Immature natural killer cell (primary cell): ENCODE results near the gene IL17RC. TPM values are rescaled to one million over a fixed set of nuclear protein-coding genes. Genes with fewer than 3 reads are reported as not detected.

Experiments used
- DNase-seq, 3 donors: peaks; one replicate each; pipeline ENCODE4 v3.0.0; 2022; ENCODE audit warnings: mixed read lengths in 1 of 3
- H3K27ac Mint-ChIP-seq, 6 donors: one replicate each; pipeline ENCODE4 v1.8.0; 2020; ENCODE audit warnings: mixed read lengths in 6 of 6, mild to moderate bottlenecking in 5 of 6, inconsistent platforms in 4 of 6, moderate library complexity in 3 of 6
- H3K27me3 Mint-ChIP-seq, 3 donors: one replicate each; pipeline ENCODE4 v1.8.0; 2020 to 2021; ENCODE audit warnings: low read depth in 3 of 3, mild to moderate bottlenecking in 3 of 3, mixed read lengths in 3 of 3, moderate library complexity in 3 of 3, inconsistent platforms in 1 of 3
- H3K36me3 Mint-ChIP-seq, 3 donors: one replicate each; pipeline ENCODE4 v1.8.0; 2020; ENCODE audit warnings: mixed read lengths in 3 of 3, inconsistent platforms in 2 of 3, mild to moderate bottlenecking in 2 of 3
- H3K4me1 Mint-ChIP-seq, 2 donors: one replicate each; pipeline ENCODE4 v1.8.0; 2020; ENCODE audit warnings: inconsistent platforms in 2 of 2, mild to moderate bottlenecking in 2 of 2, mixed read lengths in 2 of 2, moderate library complexity in 1 of 2
- H3K4me3 Mint-ChIP-seq, 5 donors: one replicate each; pipeline ENCODE4 v1.8.0; 2020; ENCODE audit warnings: mild to moderate bottlenecking in 5 of 5, mixed read lengths in 5 of 5, inconsistent platforms in 3 of 5, moderate library complexity in 3 of 5
- H3K9me3 Mint-ChIP-seq, 6 donors: one replicate each; pipeline ENCODE4 v1.8.0; 2020; ENCODE audit warnings: mild to moderate bottlenecking in 6 of 6, mixed read lengths in 6 of 6, inconsistent platforms in 4 of 6, moderate library complexity in 3 of 6
- polyA plus RNA-seq, 3 donors: library from polyadenylated mRNA; unstranded; fragments of 300-500 nt; fragmentation: Illumina TruSeq; gene quantifications; one replicate each; pipeline ENCODE4 v1.2.3, GENCODE V29; 2021

The IL17RC gene
- polyA plus RNA-seq, 3 donors from 2014 or later: 1.7 to 16.5 (median 12.6) TPM

DNA sequence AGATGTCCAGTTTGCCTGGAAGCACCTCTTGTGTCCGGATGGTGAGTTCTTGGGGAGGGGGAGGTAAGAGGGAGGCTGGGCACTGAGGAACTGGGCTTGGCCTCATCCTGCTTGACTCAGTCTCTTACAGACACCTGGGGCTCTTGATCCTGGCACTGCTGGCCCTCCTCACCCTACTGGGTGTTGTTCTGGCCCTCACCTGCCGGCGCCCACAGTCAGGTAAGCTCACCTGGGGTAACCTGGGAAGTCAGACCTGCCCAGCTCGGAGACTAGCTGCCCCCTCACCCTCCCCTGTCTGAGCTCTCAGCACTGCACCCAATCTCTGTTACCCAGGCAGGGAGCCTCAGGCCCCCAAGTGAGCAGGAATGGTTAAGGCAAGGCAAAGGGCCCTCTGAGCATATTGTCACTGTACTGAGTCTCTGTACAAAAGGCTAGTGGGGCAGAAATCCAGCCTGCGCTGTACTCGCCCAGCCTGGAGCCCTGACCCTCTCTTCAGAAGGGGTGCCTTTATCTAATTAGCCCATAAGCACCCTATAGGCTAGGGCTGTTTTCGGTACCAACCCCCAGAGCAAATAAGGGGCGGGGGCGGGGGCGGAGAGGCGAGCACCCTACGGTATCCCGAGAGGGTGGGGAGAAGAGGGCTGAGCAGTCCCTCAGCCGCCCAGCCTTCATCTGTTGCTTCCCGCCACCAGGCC is 2.2 kb upstream of the IL17RC start:
- Mint-ChIP-seq H3K4me1 (peaks cover 10 to 16% of the 10 kb centered on the region in 2 donors), H3K9me3 (no peaks in the 10 kb centered on the region), H3K4me3 (peak overlapping the region; percentile 46 to 75 (median 69)), H3K36me3 (no peaks in the 10 kb centered on the region), H3K27ac (no peak overlapping the region), H3K27me3 (peaks cover 0 to 4% (median 0%) of the 10 kb centered on the region in 3 donors)
- DNase-seq: no peak

DNA sequence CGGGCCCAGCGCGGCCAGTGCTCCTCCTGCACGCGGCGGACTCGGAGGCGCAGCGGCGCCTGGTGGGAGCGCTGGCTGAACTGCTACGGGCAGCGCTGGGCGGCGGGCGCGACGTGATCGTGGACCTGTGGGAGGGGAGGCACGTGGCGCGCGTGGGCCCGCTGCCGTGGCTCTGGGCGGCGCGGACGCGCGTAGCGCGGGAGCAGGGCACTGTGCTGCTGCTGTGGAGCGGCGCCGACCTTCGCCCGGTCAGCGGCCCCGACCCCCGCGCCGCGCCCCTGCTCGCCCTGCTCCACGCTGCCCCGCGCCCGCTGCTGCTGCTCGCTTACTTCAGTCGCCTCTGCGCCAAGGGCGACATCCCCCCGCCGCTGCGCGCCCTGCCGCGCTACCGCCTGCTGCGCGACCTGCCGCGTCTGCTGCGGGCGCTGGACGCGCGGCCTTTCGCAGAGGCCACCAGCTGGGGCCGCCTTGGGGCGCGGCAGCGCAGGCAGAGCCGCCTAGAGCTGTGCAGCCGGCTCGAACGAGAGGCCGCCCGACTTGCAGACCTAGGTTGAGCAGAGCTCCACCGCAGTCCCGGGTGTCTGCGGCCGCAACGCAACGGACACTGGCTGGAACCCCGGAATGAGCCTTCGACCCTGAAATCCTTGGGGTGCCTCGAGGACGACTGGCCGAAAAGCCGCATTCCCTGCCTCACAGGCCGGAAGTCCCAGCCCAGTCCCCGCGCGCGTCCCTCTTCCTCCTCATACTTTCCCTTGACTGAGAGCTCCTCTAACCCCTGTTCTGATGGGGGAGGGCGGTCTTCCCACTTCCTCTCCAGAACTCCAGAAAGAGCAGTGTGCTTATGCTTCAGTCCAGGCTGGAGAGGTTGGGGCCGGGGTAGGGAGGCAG is 1.4 kb upstream of the IL17RC start:
- peaks cover 10 to 16% of the 10 kb centered on the region in 2 donors for H3K4me1 Mint-ChIP-seq
- H3K4me3 Mint-ChIP-seq: peak overlapping the region; percentile 72 to 81 (median 79)
- no peak overlapping the region for H3K27ac Mint-ChIP-seq
- H3K9me3 Mint-ChIP-seq: no peaks in the 10 kb centered on the region
- H3K36me3 Mint-ChIP-seq: no peaks in the 10 kb centered on the region
- DNase-seq: peak; percentile 42 to 50 (median 44)
- H3K27me3 Mint-ChIP-seq: peaks cover 0 to 5% (median 2%) of the 10 kb centered on the region in 3 donors

DNA sequence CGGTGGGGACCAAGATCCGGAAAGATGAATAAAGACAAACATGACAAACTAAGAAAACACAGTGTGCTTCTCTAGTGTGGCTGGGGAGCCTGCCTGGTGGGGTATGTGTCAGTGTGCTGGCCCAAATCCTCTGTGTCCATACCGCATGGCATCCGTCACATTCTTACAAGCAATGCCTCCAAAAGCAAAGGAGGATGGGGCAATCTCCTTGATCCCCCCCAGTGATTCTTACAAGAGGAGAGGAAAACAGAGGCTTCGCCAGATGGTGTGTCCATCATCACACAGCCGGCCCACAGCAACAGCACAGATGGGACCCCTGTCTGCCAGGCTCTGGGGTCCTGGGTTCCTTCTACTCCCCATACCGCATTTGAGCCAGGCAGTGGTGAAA is 558 bp upstream of the IL17RC start:
- Mint-ChIP-seq H3K4me3 (peak overlapping the region; percentile 64 to 81 (median 75)), H3K4me1 (peaks cover 10 to 16% of the 10 kb centered on the region in 2 donors), H3K27me3 (peaks cover 0 to 6% (median 6%) of the 10 kb centered on the region in 3 donors), H3K27ac (peak overlapping the region in 1 of 6 donors; percentile 12), H3K36me3 (no peaks in the 10 kb centered on the region), H3K9me3 (no peaks in the 10 kb centered on the region)
- DNase-seq: no peak

DNA sequence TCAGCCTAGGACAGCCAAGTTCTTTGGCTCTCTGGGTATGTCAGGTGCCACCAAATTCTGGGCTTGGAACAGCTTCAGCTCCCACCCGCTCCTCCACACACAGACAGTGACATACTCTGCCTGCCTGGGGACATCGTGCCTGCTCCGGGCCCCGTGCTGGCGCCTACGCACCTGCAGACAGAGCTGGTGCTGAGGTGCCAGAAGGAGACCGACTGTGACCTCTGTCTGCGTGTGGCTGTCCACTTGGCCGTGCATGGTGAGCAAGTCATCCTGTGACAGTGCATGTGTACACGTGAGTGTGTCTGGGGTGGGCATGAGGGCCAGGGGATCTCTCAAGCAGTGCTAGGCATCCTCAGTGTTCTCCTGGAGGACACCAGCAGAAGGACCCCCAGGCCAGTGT is 922 bp downstream of the IL17RC start:
- Mint-ChIP-seq H3K9me3 (no peaks in the 10 kb centered on the region), H3K27ac (no peak overlapping the region), H3K4me3 (peak overlapping the region in 1 of 5 donors; percentile 3), H3K36me3 (no peaks in the 10 kb centered on the region), H3K27me3 (peaks cover 0 to 6% (median 5%) of the 10 kb centered on the region in 3 donors), H3K4me1 (peaks cover 6 to 8% of the 10 kb centered on the region in 2 donors)
- no peak for DNase-seq

DNA sequence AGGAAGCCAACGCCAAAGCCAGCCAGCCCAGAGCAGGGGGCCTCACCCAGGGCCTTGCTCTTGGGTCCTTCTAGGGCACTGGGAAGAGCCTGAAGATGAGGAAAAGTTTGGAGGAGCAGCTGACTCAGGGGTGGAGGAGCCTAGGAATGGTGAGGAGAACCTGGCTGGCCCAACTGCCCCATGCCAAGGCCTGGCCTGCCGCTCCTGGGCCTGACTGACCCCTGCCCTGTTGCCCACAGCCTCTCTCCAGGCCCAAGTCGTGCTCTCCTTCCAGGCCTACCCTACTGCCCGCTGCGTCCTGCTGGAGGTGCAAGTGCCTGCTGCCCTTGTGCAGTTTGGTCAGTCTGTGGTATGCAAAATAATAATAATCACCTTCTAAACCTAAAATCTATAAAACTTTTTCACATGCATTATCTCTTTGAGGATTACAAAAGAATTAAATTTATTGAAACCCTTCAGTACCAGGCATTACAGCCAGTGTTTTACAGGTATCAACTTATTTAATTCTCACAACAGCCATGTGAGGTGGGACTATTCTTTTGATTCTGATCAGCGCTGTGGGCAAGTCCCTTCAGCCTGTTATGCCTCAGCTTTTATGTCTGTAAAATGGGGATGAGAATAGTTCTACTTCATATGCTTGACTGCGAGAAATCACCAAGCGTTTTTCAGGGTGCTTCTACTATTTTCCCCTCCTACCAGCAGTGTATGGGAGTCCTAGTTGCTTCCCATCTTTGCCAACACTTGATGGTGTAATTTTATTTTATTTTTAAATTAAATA is 1.6 kb downstream of the IL17RC start:
- DNase-seq: no peak
- Mint-ChIP-seq H3K4me3 (no peak overlapping the region), H3K27me3 (peaks cover 0 to 8% (median 3%) of the 10 kb centered on the region in 3 donors), H3K27ac (no peak overlapping the region), H3K36me3 (no peaks in the 10 kb centered on the region), H3K4me1 (peaks cover 6 to 8% of the 10 kb centered on the region in 2 donors), H3K9me3 (no peaks in the 10 kb centered on the region)

DNA sequence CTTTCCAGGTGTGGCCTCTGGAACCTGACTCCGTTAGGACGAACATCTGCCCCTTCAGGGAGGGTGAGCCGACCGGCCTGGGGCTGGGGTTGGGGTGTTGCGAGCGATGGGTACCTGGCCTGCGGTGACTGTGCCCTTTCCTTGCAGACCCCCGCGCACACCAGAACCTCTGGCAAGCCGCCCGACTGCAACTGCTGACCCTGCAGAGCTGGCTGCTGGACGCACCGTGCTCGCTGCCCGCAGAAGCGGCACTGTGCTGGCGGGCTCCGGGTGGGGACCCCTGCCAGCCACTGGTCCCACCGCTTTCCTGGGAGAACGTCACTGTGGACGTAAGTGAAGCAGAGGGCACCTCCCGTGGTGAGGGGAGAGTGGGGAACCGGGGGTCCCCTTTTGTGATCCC is 11.3 kb downstream of the IL17RC start:
- H3K4me1 Mint-ChIP-seq: peaks cover 15 to 23% of the 10 kb centered on the region in 2 donors
- H3K36me3 Mint-ChIP-seq: no peaks in the 10 kb centered on the region
- DNase-seq: no peak
- H3K9me3 Mint-ChIP-seq: no peaks in the 10 kb centered on the region
- H3K4me3 Mint-ChIP-seq: no peak overlapping the region
- H3K27me3 Mint-ChIP-seq: peaks cover under 1 to 8% (median 6%) of the 10 kb centered on the region in 3 donors
- no peak overlapping the region for H3K27ac Mint-ChIP-seq

DNA sequence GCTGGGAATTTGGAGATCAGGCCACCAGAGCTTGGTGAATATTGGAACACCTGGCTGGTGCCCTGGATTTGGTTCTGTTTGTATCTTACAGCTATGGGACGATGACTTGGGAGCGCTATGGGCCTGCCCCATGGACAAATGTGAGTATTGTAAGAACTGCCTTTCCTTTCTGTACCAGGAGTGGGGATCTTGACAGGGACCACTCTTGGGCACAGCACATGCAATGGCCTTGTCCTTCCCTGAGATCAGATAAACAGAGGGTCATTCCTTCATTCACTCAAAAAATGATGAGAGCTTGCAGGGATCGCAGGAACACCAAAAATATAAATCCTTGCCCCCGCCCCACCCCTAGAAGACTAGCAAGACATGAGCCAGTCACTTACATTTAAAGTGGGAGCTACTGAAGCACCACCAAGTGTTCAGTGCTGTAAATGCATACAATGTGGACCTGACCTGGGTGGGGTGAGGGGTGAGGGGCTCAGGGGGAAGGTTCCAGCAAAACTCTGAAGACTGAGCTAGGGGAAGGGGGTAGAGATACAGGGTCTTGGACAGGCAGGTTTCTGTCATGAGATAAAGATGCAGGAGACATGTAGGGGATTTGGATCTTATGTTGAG is 14.0 kb downstream of the IL17RC start:
- Mint-ChIP-seq H3K4me3 (peak overlapping the region in 4 of 5 donors; percentile 11 to 62 (median 40)), H3K27me3 (peaks cover 5 to 20% (median 11%) of the 10 kb centered on the region in 3 donors), H3K27ac (peak overlapping the region; percentile 39 to 88 (median 74)), H3K4me1 (peaks cover 39 to 46% of the 10 kb centered on the region in 2 donors), H3K9me3 (no peaks in the 10 kb centered on the region), H3K36me3 (peaks cover 0 to 4% (median 0%) of the 10 kb centered on the region in 3 donors)
- no peak for DNase-seq

DNA sequence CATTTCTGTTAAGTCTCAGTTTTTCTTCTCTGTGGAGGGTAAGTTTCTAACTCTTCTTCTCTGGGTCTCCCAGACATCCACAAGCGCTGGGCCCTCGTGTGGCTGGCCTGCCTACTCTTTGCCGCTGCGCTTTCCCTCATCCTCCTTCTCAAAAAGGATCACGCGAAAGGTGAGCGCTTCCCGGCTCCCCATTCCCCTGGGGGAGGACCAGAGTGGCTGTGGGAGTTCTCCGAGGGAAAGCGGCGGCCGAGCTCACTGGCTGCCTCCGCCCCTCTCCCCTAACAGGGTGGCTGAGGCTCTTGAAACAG is 15.6 kb downstream of the IL17RC start:
- no peaks in the 10 kb centered on the region for H3K9me3 Mint-ChIP-seq
- H3K27me3 Mint-ChIP-seq: peaks cover 5 to 20% (median 11%) of the 10 kb centered on the region in 3 donors
- DNase-seq: no peak
- H3K4me1 Mint-ChIP-seq: peaks cover 43 to 59% of the 10 kb centered on the region in 2 donors
- peaks cover 4 to 8% (median 4%) of the 10 kb centered on the region in 3 donors for H3K36me3 Mint-ChIP-seq
- peak overlapping the region; percentile 94 to 98 (median 96) for H3K4me3 Mint-ChIP-seq
- peak overlapping the region; percentile 98 to 100 (median 99) for H3K27ac Mint-ChIP-seq

DNA sequence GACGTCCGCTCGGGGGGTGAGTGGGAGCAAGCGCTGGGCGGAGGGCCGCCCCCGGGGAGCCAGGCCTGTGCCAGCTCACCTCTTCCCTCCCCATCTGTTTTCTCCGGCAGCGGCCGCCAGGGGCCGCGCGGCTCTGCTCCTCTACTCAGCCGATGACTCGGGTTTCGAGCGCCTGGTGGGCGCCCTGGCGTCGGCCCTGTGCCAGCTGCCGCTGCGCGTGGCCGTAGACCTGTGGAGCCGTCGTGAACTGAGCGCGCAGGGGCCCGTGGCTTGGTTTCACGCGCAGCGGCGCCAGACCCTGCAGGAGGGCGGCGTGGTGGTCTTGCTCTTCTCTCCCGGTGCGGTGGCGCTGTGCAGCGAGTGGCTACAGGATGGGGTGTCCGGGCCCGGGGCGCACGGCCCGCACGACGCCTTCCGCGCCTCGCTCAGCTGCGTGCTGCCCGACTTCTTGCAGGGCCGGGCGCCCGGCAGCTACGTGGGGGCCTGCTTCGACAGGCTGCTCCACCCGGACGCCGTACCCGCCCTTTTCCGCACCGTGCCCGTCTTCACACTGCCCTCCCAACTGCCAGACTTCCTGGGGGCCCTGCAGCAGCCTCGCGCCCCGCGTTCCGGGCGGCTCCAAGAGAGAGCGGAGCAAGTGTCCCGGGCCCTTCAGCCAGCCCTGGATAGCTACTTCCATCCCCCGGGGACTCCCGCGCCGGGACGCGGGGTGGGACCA is 16.1 kb downstream of the IL17RC start:
- Mint-ChIP-seq H3K27ac (peak overlapping the region; percentile 98 to 100 (median 99)), H3K27me3 (peaks cover 5 to 20% (median 11%) of the 10 kb centered on the region in 3 donors), H3K9me3 (no peaks in the 10 kb centered on the region), H3K4me3 (peak overlapping the region; percentile 94 to 98 (median 96)), H3K36me3 (peaks cover 4 to 8% (median 4%) of the 10 kb centered on the region in 3 donors), H3K4me1 (peaks cover 43 to 59% of the 10 kb centered on the region in 2 donors)
- peak; percentile 83 to 88 (median 86) for DNase-seq

DNA sequence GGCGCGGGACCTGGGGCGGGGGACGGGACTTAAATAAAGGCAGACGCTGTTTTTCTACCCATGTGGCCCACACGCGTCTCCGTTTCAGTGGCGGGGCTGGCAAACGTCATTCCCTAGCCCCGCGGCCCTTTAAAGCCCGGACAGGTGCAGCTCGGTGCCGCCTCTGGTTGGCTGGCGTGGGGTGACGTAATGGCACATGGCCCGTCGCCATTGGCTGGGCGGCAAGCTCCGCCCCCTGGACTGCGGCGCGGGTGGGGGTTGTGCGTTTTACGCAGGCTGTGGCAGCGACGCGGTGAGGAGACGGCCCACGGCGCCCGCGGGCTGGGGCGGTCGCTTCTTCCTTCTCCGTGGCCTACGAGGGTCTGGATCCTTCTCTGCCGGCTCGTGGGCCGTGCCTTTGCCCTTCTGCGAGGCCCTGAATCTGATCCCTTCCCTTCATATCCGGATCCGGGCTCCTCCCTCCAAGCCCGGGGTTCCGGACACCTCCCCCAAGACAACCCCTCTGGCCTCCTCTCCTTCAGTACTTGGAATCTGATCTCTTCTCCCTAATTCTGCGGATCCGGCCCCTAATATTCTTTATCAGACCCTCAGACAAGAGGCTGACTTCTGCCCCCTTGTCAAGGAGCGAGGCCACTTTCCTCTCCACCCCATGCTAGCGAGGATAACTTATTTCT is 16.8 kb downstream of the IL17RC start, which contains the start of gene CRELD1:
CRELD1 (plus strand) TSS at position 274 of the 674 bp plus-strand sequence. CDS start 605 bp downstream, outside the sequence.
- no peaks in the 10 kb centered on the region for H3K9me3 Mint-ChIP-seq

DNA sequence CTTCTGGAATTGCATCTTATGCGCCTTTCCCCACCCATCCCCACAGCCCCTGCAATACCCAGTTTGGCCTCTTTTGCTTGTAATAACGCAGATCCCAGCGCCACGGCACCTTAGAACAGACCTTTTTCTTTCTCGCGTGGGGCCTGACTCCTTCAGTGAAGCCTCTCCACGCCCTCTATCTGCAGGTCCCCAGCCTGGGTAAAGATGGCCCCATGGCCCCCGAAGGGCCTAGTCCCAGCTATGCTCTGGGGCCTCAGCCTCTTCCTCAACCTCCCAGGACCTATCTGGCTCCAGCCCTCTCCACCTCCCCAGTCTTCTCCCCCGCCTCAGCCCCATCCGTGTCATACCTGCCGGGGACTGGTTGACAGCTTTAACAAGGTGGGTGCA is 17.3 kb downstream of the IL17RC start:
- Mint-ChIP-seq H3K9me3 (no peaks in the 10 kb centered on the region), H3K4me1 (peaks cover 43 to 59% of the 10 kb centered on the region in 2 donors), H3K4me3 (peak overlapping the region; percentile 94 to 98 (median 96)), H3K36me3 (peaks cover 4 to 8% (median 4%) of the 10 kb centered on the region in 3 donors), H3K27me3 (peaks cover 5 to 20% (median 11%) of the 10 kb centered on the region in 3 donors), H3K27ac (peak overlapping the region; percentile 98 to 100 (median 99))
- DNase-seq: no peak

More for the DNA sequence above, 16.8 kb downstream of the IL17RC start, which contains the start of gene CRELD1:
- Mint-ChIP-seq H3K4me1 (peaks cover 43 to 59% of the 10 kb centered on the region in 2 donors), H3K27me3 (peaks cover 5 to 20% (median 11%) of the 10 kb centered on the region in 3 donors), H3K4me3 (peak within 1 kb of the TSS; percentile 94 to 98 (median 96)), H3K36me3 (peaks cover 4 to 8% (median 4%) of the 10 kb centered on the region in 3 donors), H3K27ac (peak within 1 kb of the TSS; percentile 98 to 100 (median 99))
- peak; percentile 98 for DNase-seq

DNA sequence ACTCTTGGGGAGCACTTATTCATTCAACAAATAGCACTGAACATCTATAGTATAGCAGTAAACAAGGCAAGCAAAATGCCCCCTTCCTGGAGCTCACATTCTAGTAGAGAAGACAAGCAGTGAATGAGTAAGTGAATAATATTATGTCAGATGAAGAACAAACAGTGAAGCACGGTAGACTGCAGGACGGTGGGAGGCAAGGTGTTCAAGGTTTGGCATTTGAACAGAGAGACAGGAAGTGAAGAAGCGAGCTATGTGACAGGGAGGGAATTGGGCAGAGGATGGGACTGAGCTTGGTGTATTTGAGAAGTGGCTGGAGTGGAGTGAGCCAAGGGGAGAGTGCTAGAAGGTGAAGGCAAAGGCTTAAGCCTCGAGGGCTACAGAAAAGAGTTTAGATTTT is 18.1 kb downstream of the IL17RC start:
- H3K27ac Mint-ChIP-seq: peak overlapping the region; percentile 98 to 100 (median 99)
- peaks cover 5 to 18% (median 11%) of the 10 kb centered on the region in 3 donors for H3K27me3 Mint-ChIP-seq
- no peak for DNase-seq
- peaks cover 4 to 8% (median 4%) of the 10 kb centered on the region in 3 donors for H3K36me3 Mint-ChIP-seq
- peak overlapping the region; percentile 94 to 98 (median 96) for H3K4me3 Mint-ChIP-seq
- H3K4me1 Mint-ChIP-seq: peaks cover 43 to 59% of the 10 kb centered on the region in 2 donors
- H3K9me3 Mint-ChIP-seq: no peaks in the 10 kb centered on the region
